Measurements from ENCODE around the gene CNTNAP1. TPM values are rescaled to one million over a fixed set of nuclear protein-coding genes. Genes with fewer than 3 reads are reported as not detected.
A peak's percentile ranks its signal among the peaks of the same experiment; 100 is the strongest.

The CNTNAP1 gene
- total and polyA plus RNA-seq, 11 donors = 1.3 to 17.9 (median 3.1) TPM

GRCh38 chr17:42685831-42686230, 3.5 kb downstream of the CNTNAP1 start:
- peaks cover 0 to 14% (median 0%) of the 10 kb centered on the region in 9 donors for H3K27me3 ChIP-seq
- intact Hi-C loops (cut with DNase I) = loop anchor here in 1 of 10 donors (10.0 kb wide), 1 partner anchor 101 kb away; no protein-coding TSS in a partner anchor
- WGBS, 4 donors = 84 to 87% (median 84%) methylated on average over 14 of the region's 14 CpGs
- no peak for DNase-seq
- H3K36me3 ChIP-seq = peaks cover 0 to 56% (median 11%) of the 10 kb centered on the region in 9 donors
- H3K4me3 ChIP-seq = no peak overlapping the region
- peaks cover 0 to 36% (median 28%) of the 10 kb centered on the region in 12 donors for H3K4me1 ChIP-seq
- H3K27ac ChIP-seq = no peak overlapping the region
- no peak for TF ChIP-seq POLR2A (IDR thresholded peaks at IDR 0.05)
- TF ChIP-seq CTCF (IDR thresholded peaks at IDR 0.05) = no peak
- H3K9me3 ChIP-seq = no peaks in the 10 kb centered on the region
- no peak for ATAC-seq

DNA sequence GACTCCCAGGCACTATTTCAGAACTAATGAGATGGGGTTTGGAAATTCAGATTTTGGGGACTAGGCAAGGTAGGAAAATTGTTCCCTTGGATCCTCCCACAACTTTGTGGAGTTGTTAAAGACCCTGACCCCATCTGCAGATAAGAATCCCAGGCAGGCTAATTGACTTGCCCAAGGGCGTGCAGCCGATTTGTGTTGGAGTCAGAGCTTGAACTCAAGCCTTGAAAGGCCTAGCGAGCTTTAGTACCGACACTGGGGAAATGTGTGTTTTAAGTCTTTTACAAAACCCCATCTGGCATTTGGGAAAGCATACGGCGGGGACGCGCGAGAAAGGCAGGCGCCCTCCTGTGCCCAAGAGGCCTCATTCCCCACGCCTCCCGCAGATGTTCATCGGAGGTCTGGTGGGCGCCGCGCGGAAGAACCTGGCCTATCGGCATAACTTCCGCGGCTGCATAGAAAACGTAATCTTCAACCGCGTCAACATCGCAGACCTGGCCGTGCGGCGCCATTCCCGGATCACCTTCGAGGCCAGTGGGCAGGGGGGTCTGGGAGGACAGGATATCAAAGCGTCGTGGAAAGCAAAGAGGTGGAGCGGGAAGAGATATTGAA, 4.3 kb downstream of the CNTNAP1 start:
- peaks cover 0 to 64% (median 14%) of the 10 kb centered on the region in 9 donors for H3K36me3 ChIP-seq
- peaks cover 0 to 28% (median 21%) of the 10 kb centered on the region in 12 donors for H3K4me1 ChIP-seq
- H3K4me3 ChIP-seq = no peak overlapping the region
- WGBS, 4 donors = 81 to 85% (median 83%) methylated on average over 32 of the region's 32 CpGs
- intact Hi-C loops (cut with DNase I) = loop anchor here in 1 of 10 donors (10.0 kb wide), 1 partner anchor 102 kb away; no protein-coding TSS in a partner anchor
- H3K9me3 ChIP-seq = no peaks in the 10 kb centered on the region
- no peak overlapping the region for H3K27ac ChIP-seq
- DNase-seq (no peak), ATAC-seq (no peak)
- no peak for TF ChIP-seq CTCF (IDR thresholded peaks at IDR 0.05)
- no peak for TF ChIP-seq POLR2A (IDR thresholded peaks at IDR 0.05)
- H3K27me3 ChIP-seq = peaks cover 0 to 12% (median 0%) of the 10 kb centered on the region in 9 donors

GRCh38 chr17:42687707-42688320, 5.5 kb downstream of the CNTNAP1 start:
- H3K36me3 ChIP-seq = peaks cover 0 to 75% (median 19%) of the 10 kb centered on the region in 9 donors
- H3K4me3 ChIP-seq = no peak overlapping the region
- no peaks in the 10 kb centered on the region for H3K9me3 ChIP-seq
- TF ChIP-seq CTCF (IDR thresholded peaks at IDR 0.05) = no peak
- TF ChIP-seq POLR2A (IDR thresholded peaks at IDR 0.05) = no peak
- peaks cover 0 to 2% (median 0%) of the 10 kb centered on the region in 9 donors for H3K27me3 ChIP-seq
- no peak for DNase-seq
- intact Hi-C loops (cut with DNase I) = loop anchor here in 1 of 10 donors (10.0 kb wide), 1 partner anchor 103 kb away; no protein-coding TSS in a partner anchor
- peaks cover 0 to 16% (median 11%) of the 10 kb centered on the region in 12 donors for H3K4me1 ChIP-seq
- WGBS, 4 donors = 79 to 82% (median 80%) methylated on average over 27 of the region's 27 CpGs
- ATAC-seq = no peak
- no peak overlapping the region for H3K27ac ChIP-seq

DNA sequence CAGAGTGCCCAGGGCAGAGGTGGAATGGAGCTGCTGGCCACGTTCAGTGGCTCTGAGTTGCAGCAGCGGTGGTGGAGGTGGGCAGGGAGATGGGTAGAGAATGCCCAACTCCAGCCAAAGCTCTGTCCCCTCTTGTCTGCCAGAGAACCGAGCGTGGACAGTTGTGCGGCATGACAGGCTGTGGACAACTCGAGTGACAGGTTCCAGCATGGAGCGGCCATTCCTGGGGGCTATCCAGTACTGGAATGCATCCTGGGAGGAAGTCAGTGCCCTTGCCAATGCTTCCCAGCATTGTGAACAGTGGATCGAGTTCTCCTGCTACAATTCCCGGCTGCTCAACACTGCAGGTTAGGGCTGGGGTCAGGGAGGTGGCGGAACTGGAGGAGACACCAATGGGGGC, 8.3 kb downstream of the CNTNAP1 start:
- Histone ChIP-seq H3K27me3 (no peaks in the 10 kb centered on the region), H3K4me1 (no peaks in the 10 kb centered on the region), H3K4me3 (no peak overlapping the region), H3K27ac (no peak overlapping the region), H3K36me3 (peaks cover 0 to 90% (median 35%) of the 10 kb centered on the region in 9 donors), H3K9me3 (no peaks in the 10 kb centered on the region)
- no peak for TF ChIP-seq CTCF (IDR thresholded peaks at IDR 0.05)
- TF ChIP-seq POLR2A (IDR thresholded peaks at IDR 0.05) = no peak
- ATAC-seq (peak in 3 of 4 donors; percentile 15 to 49 (median 39)), DNase-seq (peak in 1 of 5 donors; percentile 48)
- WGBS, 4 donors = 65 to 81% (median 74%) methylated on average over 10 of the region's 10 CpGs
- intact Hi-C loops (cut with DNase I) = loop anchor here in 1 of 10 donors (10.0 kb wide), 1 partner anchor 1274 kb away; no protein-coding TSS in a partner anchor
